Measurements from ENCODE around the gene ABHD6.

Gene ABHD6

DNA sequence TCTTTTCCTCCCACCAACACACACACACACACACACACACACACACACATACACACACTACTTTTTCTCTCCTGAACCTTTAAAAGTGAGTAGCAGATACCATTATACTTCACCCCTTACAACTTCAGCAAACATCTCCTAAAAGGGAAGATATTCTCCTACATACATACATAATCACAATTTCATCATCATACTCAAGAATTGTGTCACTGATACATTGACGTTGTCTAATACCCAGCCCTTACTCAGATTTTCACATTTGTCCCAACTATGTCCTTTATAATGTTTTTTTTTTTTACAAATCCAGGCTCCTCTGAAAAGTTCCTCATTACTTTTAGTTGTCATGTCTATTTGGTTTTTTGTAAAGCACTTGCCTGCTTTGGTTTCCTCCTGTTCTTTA, 18.5 kb downstream of the ABHD6 start:
- Histone ChIP-seq H3K9me2 (replicated peaks; ENCODE audit: insufficient read depth, low read length) (no peaks in the 10 kb centered on the region), H3K4me3 (ENCODE audit: insufficient read depth, low read length, poor library complexity, severe bottlenecking) (no peak overlapping the region), H3K27me3 (ENCODE audit: low read length) (no peaks in the 10 kb centered on the region), H3K9ac (ENCODE audit: low read length) (no peak overlapping the region), H3K4me2 (ENCODE audit: low read depth, low read length, poor library complexity, severe bottlenecking) (no peak overlapping the region), H4K20me1 (ENCODE audit: low read depth, low read length) (no peaks in the 10 kb centered on the region), H3K9me3 (ENCODE audit: insufficient read depth, low read length) (no peaks in the 10 kb centered on the region), H3K36me3 (ENCODE audit: low read length) (no peaks in the 10 kb centered on the region), H3F3A (ENCODE audit: insufficient read depth) (no peaks in the 10 kb centered on the region), H3K79me2 (ENCODE audit: insufficient read depth, low read length) (no peaks in the 10 kb centered on the region), H3K27ac (ENCODE audit: low read depth, low read length) (no peak overlapping the region), H2AFZ (ENCODE audit: low read depth, low read length, severe bottlenecking) (no peak overlapping the region)
- TF ChIP-seq EZH2phosphoT487 (conservative IDR thresholded peaks at IDR 0.05; ENCODE audit: low read length) = no peak
- TF ChIP-seq, protein P1, sequence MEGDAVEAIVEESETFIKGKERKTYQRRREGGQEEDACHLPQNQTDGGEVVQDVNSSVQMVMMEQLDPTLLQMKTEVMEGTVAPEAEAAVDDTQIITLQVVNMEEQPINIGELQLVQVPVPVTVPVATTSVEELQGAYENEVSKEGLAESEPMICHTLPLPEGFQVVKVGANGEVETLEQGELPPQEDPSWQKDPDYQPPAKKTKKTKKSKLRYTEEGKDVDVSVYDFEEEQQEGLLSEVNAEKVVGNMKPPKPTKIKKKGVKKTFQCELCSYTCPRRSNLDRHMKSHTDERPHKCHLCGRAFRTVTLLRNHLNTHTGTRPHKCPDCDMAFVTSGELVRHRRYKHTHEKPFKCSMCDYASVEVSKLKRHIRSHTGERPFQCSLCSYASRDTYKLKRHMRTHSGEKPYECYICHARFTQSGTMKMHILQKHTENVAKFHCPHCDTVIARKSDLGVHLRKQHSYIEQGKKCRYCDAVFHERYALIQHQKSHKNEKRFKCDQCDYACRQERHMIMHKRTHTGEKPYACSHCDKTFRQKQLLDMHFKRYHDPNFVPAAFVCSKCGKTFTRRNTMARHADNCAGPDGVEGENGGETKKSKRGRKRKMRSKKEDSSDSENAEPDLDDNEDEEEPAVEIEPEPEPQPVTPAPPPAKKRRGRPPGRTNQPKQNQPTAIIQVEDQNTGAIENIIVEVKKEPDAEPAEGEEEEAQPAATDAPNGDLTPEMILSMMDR (IDR thresholded peaks at IDR 0.05; ENCODE audit: insufficient read depth, low read length, poor library complexity, severe bottlenecking) = no peak

DNA sequence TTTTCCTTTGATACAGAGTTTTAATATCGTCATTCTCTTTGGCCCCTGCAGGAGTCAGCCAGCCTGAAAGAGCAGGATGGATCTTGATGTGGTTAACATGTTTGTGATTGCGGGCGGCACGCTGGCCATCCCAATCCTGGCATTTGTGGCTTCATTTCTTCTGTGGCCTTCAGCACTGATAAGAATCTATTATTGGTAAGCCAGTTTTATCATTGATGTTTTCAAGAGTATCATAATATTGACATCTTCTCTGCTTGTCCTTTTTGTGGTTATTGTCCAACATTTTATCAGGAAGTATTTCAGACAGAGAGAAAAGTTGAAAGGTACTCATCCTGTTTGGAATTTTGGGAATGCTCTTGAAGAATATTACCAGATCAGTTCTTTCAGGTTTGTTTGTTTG, 18.9 kb downstream of the ABHD6 start:
- Histone ChIP-seq H3F3A (ENCODE audit: insufficient read depth) (no peaks in the 10 kb centered on the region), H3K9me3 (ENCODE audit: insufficient read depth, low read length) (no peaks in the 10 kb centered on the region), H3K4me3 (ENCODE audit: insufficient read depth, low read length, poor library complexity, severe bottlenecking) (no peak overlapping the region), H3K27me3 (ENCODE audit: low read length) (no peaks in the 10 kb centered on the region), H3K4me2 (ENCODE audit: low read depth, low read length, poor library complexity, severe bottlenecking) (no peak overlapping the region), H2AFZ (ENCODE audit: low read depth, low read length, severe bottlenecking) (no peak overlapping the region), H4K20me1 (ENCODE audit: low read depth, low read length) (no peaks in the 10 kb centered on the region), H3K36me3 (ENCODE audit: low read length) (no peaks in the 10 kb centered on the region), H3K9ac (ENCODE audit: low read length) (no peak overlapping the region), H3K27ac (ENCODE audit: low read depth, low read length) (no peak overlapping the region), H3K9me2 (replicated peaks; ENCODE audit: insufficient read depth, low read length) (no peaks in the 10 kb centered on the region), H3K79me2 (ENCODE audit: insufficient read depth, low read length) (no peaks in the 10 kb centered on the region)
- TF ChIP-seq, protein P1 (IDR thresholded peaks at IDR 0.05; ENCODE audit: insufficient read depth, low read length, poor library complexity, severe bottlenecking) = no peak

DNA sequence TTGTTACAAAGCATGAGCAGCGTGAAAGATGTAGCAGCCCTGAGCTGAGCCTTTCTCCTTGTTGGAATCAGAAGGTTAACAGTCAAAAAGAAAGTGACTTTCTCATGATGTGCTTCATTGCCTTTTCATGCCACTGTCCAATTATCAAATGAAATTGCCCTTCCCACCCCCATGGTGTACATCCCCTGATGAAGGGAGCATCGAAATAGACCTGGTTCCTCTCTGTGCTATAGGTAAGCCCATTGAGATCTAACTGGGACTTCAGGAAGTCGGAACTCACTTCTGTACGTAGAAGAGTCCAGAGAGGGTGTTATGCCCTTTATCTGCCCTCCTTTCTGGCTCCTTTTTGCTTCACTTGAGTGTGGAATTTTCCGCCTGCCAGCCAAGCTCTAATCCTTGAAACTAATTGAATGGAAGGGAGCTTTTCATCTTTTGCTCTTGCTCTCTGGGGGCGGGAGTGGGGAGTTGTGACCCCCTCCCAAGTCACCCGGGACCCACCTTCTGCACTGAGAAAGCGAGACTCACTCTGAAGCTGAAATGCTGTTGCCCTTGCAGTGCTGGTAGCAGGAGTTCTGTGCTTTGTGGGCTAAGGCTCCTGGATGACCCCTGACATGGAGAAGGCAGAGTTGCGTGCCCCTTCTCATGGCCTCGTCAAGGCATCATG, 20.9 kb downstream of the ABHD6 start:
- Histone ChIP-seq H3K27me3 (ENCODE audit: low read length) (no peaks in the 10 kb centered on the region), H4K20me1 (ENCODE audit: low read depth, low read length) (no peaks in the 10 kb centered on the region), H3K36me3 (ENCODE audit: low read length) (no peaks in the 10 kb centered on the region), H2AFZ (ENCODE audit: low read depth, low read length, severe bottlenecking) (no peak overlapping the region), H3K4me3 (ENCODE audit: insufficient read depth, low read length, poor library complexity, severe bottlenecking) (no peak overlapping the region), H3F3A (ENCODE audit: insufficient read depth) (no peaks in the 10 kb centered on the region), H3K9ac (ENCODE audit: low read length) (no peak overlapping the region), H3K9me2 (replicated peaks; ENCODE audit: insufficient read depth, low read length) (no peaks in the 10 kb centered on the region), H3K79me2 (ENCODE audit: insufficient read depth, low read length) (no peaks in the 10 kb centered on the region), H3K27ac (ENCODE audit: low read depth, low read length) (no peak overlapping the region), H3K4me2 (ENCODE audit: low read depth, low read length, poor library complexity, severe bottlenecking) (no peak overlapping the region), H3K9me3 (ENCODE audit: insufficient read depth, low read length) (no peaks in the 10 kb centered on the region)
- TF ChIP-seq, protein P1 (IDR thresholded peaks at IDR 0.05; ENCODE audit: insufficient read depth, low read length, poor library complexity, severe bottlenecking) = no peak
- TF ChIP-seq EZH2phosphoT487 (conservative IDR thresholded peaks at IDR 0.05; ENCODE audit: low read length) = no peak

All from SU-DHL-6 (cell line).